OCI-M2 (cell line): ENCODE data around the gene PLA2G5.
"Not testable (repeated sequence)": the region's sequence is repeated elsewhere in the genome, so short reads cannot be mapped to it uniquely, and the experiment has no call there.

ENCODE experiments used
- DNase-seq: peaks from one replicate; lab custom pipeline; 2025; ENCODE audit not compliant: unreplicated experiment; lab: John Stamatoyannopoulos, UW

PLA2G5 gene

GRCh38 chr1:20069874-20070273 lies at the start of gene PLA2G5:
PLA2G5 (plus strand) TSS chr1:20070194; CDS start chr1:20084831, 14,637 bp downstream.
- DNase-seq = no peak

GRCh38 chr1:20028125-20028524 lies 41.9 kb upstream of the PLA2G5 start:
- no peak for DNase-seq

- no peak for DNase-seq
These were observed 41.3 kb upstream of the PLA2G5 start for GRCh38 chr1:20028726-20029125.

GRCh38 chr1:20029178-20029912 lies 40.6 kb upstream of the PLA2G5 start:
- DNase-seq = no peak

- not testable (repeated sequence) for DNase-seq
These were observed 39.4 kb upstream of the PLA2G5 start for GRCh38 chr1:20030436-20031151.

GRCh38 chr1:20031161-20031560 lies 38.8 kb upstream of the PLA2G5 start:
- DNase-seq = no peak

GRCh38 chr1:20031836-20032235 lies 38.2 kb upstream of the PLA2G5 start:
- DNase-seq = no peak

GRCh38 chr1:20032425-20032824 lies 37.6 kb upstream of the PLA2G5 start:
- DNase-seq = no peak

- no peak for DNase-seq
These were observed 36.6 kb upstream of the PLA2G5 start for GRCh38 chr1:20033420-20033819.

- no peak for DNase-seq
These were observed 34.9 kb upstream of the PLA2G5 start for GRCh38 chr1:20035114-20035513.

GRCh38 chr1:20037877-20038276 lies 32.1 kb upstream of the PLA2G5 start:
- no peak for DNase-seq

- DNase-seq = no peak
These were observed 22.9 kb upstream of the PLA2G5 start for GRCh38 chr1:20047096-20047495.

GRCh38 chr1:20048563-20048962 lies 21.4 kb upstream of the PLA2G5 start:
- no peak for DNase-seq

GRCh38 chr1:20049056-20049798 lies 20.8 kb upstream of the PLA2G5 start:
- DNase-seq = not testable (repeated sequence)

GRCh38 chr1:20051218-20051829 lies 18.7 kb upstream of the PLA2G5 start:
- DNase-seq = no peak

GRCh38 chr1:20052386-20052785 lies 17.6 kb upstream of the PLA2G5 start:
- no peak for DNase-seq

GRCh38 chr1:20057886-20058420 lies 12.0 kb upstream of the PLA2G5 start:
- no peak for DNase-seq

- DNase-seq = no peak
These were observed 11.5 kb upstream of the PLA2G5 start for GRCh38 chr1:20058531-20058930.

- DNase-seq = no peak
These were observed 10.1 kb upstream of the PLA2G5 start for GRCh38 chr1:20059847-20060246.

- not testable (repeated sequence) for DNase-seq
These were observed 9.2 kb upstream of the PLA2G5 start for GRCh38 chr1:20060791-20061190.

- no peak for DNase-seq
These were observed 8.1 kb upstream of the PLA2G5 start for GRCh38 chr1:20061866-20062265.
